Cardiac fibroblast (primary cell): Measurements from ENCODE around the gene CACNA2D4.

ENCODE experiments used
- DNase-seq, 2 donors: peaks; one replicate each; pipeline versions ENCODE4 v3.0.0 to v3.0.0-alpha.2; 2010; ENCODE audit warnings: low read depth in 2 of 2
- H3K4me3 ChIP-seq, 2 donors: replicated peaks in 1 of 2; 1 replicate in 1 of 2; 2 replicates in 1 of 2; pipeline ENCODE4 v1.5.1; 2011; ENCODE audit warnings: low read depth in 2 of 2, low read length in 2 of 2, mild to moderate bottlenecking in 2 of 2, moderate library complexity in 1 of 2
- TF ChIP-seq, protein P1 (sequence below): IDR thresholded peaks from one replicate; pipeline ENCODE4 v1.5.1; 2011; ENCODE audit warnings: low read depth, mild to moderate bottlenecking, low read length, inconsistent platforms

The CACNA2D4 gene

GRCh38 chr12:1927751-1928351 is 9.4 kb upstream of the CACNA2D4 start:
- no peak overlapping the region for H3K4me3 ChIP-seq
- TF ChIP-seq, protein P1, sequence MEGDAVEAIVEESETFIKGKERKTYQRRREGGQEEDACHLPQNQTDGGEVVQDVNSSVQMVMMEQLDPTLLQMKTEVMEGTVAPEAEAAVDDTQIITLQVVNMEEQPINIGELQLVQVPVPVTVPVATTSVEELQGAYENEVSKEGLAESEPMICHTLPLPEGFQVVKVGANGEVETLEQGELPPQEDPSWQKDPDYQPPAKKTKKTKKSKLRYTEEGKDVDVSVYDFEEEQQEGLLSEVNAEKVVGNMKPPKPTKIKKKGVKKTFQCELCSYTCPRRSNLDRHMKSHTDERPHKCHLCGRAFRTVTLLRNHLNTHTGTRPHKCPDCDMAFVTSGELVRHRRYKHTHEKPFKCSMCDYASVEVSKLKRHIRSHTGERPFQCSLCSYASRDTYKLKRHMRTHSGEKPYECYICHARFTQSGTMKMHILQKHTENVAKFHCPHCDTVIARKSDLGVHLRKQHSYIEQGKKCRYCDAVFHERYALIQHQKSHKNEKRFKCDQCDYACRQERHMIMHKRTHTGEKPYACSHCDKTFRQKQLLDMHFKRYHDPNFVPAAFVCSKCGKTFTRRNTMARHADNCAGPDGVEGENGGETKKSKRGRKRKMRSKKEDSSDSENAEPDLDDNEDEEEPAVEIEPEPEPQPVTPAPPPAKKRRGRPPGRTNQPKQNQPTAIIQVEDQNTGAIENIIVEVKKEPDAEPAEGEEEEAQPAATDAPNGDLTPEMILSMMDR: no peak
- peak in 1 of 2 donors; percentile 94 for DNase-seq

DNA sequence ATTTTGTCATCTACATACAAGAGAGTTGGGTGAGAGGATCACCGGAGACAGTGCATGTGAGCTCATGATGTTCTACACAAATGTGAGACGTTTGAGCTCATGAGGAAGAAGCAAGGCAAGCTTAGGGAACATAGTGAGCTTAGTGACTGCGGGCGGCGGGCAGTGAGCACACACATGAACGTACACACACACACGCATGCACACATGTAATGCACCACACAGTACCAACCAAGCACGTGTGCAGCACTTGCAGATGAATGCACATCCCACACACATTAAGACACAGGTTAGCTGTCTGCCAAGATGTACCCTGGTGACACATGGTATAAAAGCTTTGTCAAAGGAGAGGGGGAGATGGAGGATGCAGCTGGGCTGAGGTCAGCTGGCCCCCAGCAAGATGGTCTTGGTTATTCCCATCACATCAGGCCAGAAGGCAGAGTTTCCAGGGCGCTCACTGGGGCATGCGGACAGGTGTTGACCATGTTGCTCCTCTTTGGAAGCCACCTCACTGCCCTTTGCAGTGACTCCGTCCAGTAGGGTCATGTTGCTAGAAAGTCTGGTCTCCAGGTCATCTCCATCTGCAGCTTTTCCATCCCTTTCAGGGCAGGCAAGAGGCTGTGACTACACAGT is 8.7 kb upstream of the CACNA2D4 start:
- no peak overlapping the region for H3K4me3 ChIP-seq
- TF ChIP-seq, protein P1: no peak
- DNase-seq: no peak

GRCh38 chr12:1926251-1926657 is 7.8 kb upstream of the CACNA2D4 start:
- H3K4me3 ChIP-seq: no peak overlapping the region
- DNase-seq: no peak
- TF ChIP-seq, protein P1: no peak

GRCh38 chr12:1925684-1926006 is 7.2 kb upstream of the CACNA2D4 start:
- DNase-seq: no peak
- no peak overlapping the region for H3K4me3 ChIP-seq
- TF ChIP-seq, protein P1: no peak

DNA sequence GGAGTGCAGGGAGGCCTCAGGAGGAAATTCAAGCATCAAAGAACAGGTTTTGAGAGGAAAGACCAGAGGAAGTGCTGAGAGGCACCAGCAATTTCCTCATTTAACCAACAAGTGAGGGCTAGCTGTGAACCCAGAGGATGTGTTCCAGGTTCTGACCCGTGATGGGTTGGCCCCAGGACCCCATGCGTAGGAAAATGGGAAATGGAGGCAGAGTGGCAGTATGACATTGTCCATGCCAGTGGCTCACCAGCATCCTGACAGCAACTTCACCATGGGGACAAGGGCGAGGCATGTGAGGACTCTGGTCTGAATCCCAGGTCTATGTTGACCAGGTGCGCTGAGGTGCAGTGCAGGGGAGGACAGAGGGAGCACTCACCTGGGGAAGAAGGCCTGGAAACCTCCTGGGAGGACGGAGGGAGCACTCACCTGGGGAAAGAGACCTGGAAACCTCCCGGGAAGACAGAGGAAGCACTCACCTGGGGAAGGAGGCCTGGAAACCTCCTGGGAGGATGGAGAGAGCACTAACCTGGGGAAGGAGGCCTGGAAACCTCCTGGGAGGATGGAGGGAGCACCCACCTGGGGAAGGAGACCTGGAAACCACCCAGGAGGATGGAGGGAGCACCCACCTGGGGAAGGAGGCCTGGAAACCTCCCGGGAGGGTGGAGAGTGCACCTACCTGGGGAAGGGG is 6.7 kb upstream of the CACNA2D4 start:
- H3K4me3 ChIP-seq: no peak overlapping the region
- no peak for DNase-seq
- TF ChIP-seq, protein P1: no peak

GRCh38 chr12:1922985-1923384 is 4.5 kb upstream of the CACNA2D4 start:
- no peak overlapping the region for H3K4me3 ChIP-seq
- TF ChIP-seq, protein P1: no peak
- no peak for DNase-seq
